Measurements from ENCODE around the gene DIRAS3. TPM values are rescaled to one million over a fixed set of nuclear protein-coding genes. Genes with fewer than 3 reads are reported as not detected.

The DIRAS3 gene
- polyA plus RNA-seq, 1 experiment, result 12.6 TPM

DNA sequence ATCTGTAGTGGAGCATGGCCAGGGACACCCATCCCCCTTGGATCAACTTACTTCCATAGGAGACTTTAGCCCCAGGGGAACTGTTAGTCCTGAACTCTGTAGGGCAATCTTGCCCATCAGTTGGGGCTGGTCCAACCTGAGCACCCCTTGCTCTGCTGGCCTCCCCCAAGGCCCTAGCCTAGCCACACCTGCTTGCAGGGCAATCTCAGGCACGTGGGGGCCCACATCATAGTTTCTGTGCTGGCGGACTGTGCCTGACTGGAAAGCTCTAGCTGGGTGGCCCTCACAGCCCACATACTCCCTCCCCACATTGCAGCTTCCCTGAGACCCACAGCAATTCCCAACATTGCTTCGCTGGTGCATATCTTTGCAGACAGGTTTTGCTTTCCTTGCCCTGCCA lies 6.6 kb upstream of the DIRAS3 start:
- Histone ChIP-seq H3K27ac (ENCODE audit: low read depth, low read length) (no peak overlapping the region), H3K27me3 (ENCODE audit: control insufficient read depth, insufficient read depth, low read length) (no peaks in the 10 kb centered on the region), H3K4me3 (ENCODE audit: low read depth, low read length) (no peak overlapping the region), H3K9me3 (ENCODE audit: control insufficient read depth, insufficient read depth, low read length) (no peaks in the 10 kb centered on the region)
- no peak for DNase-seq (ENCODE audit: low read depth, low spot score)
- POLR2A ChIA-PET, result no interaction called here
- TF ChIP-seq, protein P1, sequence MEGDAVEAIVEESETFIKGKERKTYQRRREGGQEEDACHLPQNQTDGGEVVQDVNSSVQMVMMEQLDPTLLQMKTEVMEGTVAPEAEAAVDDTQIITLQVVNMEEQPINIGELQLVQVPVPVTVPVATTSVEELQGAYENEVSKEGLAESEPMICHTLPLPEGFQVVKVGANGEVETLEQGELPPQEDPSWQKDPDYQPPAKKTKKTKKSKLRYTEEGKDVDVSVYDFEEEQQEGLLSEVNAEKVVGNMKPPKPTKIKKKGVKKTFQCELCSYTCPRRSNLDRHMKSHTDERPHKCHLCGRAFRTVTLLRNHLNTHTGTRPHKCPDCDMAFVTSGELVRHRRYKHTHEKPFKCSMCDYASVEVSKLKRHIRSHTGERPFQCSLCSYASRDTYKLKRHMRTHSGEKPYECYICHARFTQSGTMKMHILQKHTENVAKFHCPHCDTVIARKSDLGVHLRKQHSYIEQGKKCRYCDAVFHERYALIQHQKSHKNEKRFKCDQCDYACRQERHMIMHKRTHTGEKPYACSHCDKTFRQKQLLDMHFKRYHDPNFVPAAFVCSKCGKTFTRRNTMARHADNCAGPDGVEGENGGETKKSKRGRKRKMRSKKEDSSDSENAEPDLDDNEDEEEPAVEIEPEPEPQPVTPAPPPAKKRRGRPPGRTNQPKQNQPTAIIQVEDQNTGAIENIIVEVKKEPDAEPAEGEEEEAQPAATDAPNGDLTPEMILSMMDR (IDR thresholded peaks at IDR 0.05; ENCODE audit: low read depth, low read length), result no peak
- CTCF ChIA-PET, result no interaction called here

- CTCF ChIA-PET, result interaction anchor here (0.6 to 3.1 kb wide), 7 partner anchors 12 to 286 kb away, joined by 3 to 24 read pairs (median 4); no protein-coding TSS in a partner anchor
- peak overlapping the region; percentile 31 for H3K27ac ChIP-seq (ENCODE audit: low read depth, low read length)
- peak; percentile 37 for DNase-seq (ENCODE audit: low read depth, low spot score)
- H3K27me3 ChIP-seq (ENCODE audit: control insufficient read depth, insufficient read depth, low read length), result no peaks in the 10 kb centered on the region
- H3K9me3 ChIP-seq (ENCODE audit: control insufficient read depth, insufficient read depth, low read length), result peaks cover 14% of the 10 kb centered on the region; the same call in 1 of the 2 replicates
- TF ChIP-seq, protein P1 (IDR thresholded peaks at IDR 0.05; ENCODE audit: low read depth, low read length), result peak; percentile 68
- peak overlapping the region; percentile 62 for H3K4me3 ChIP-seq (ENCODE audit: low read depth, low read length)
- POLR2A ChIA-PET, result interaction anchor here (0.9 kb wide), 1 partner anchor 14 kb away, joined by 3 read pairs; no protein-coding TSS in a partner anchor
Observed at GRCh38 chr1:68051475-68051874, 1.0 kb upstream of the DIRAS3 start.

DNA sequence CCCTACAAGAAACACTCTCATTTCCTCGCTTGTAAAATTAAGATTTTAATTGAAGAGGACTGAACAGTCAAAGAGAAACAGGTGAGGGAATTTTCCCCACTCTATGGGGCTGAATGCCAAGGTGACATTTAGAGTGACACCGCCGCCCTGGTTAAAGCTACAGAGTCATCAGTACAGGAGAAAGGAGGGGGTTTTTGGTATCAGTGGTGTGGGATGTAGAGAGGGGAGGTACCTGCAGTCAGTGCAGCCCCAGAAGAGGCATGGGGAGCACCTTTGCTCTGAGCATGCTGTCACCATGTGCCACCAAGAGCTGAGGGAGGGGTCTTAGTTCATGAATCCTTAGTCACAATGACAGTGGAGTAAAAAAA lies 2.8 kb downstream of the DIRAS3 start:
- no peak for DNase-seq (ENCODE audit: low read depth, low spot score)
- ChIA-PET CTCF (no interaction called here), POLR2A (no interaction called here)
- H3K4me3 ChIP-seq (ENCODE audit: low read depth, low read length), result no peak overlapping the region
- no peaks in the 10 kb centered on the region for H3K27me3 ChIP-seq (ENCODE audit: control insufficient read depth, insufficient read depth, low read length)
- TF ChIP-seq, protein P1 (IDR thresholded peaks at IDR 0.05; ENCODE audit: low read depth, low read length), result no peak
- H3K9me3 ChIP-seq (ENCODE audit: control insufficient read depth, insufficient read depth, low read length), result peaks cover 16% of the 10 kb centered on the region; the same call in 1 of the 2 replicates
- no peak overlapping the region for H3K27ac ChIP-seq (ENCODE audit: low read depth, low read length)

GRCh38 chr1:68046885-68047658 lies 3.4 kb downstream of the DIRAS3 start:
- ChIA-PET CTCF (no interaction called here), POLR2A (no interaction called here)
- H3K4me3 ChIP-seq (ENCODE audit: low read depth, low read length), result no peak overlapping the region
- no peak overlapping the region for H3K27ac ChIP-seq (ENCODE audit: low read depth, low read length)
- peaks cover 16% of the 10 kb centered on the region; the same call in 1 of the 2 replicates for H3K9me3 ChIP-seq (ENCODE audit: control insufficient read depth, insufficient read depth, low read length)
- no peak for DNase-seq (ENCODE audit: low read depth, low spot score)
- TF ChIP-seq, protein P1 (IDR thresholded peaks at IDR 0.05; ENCODE audit: low read depth, low read length), result no peak
- no peaks in the 10 kb centered on the region for H3K27me3 ChIP-seq (ENCODE audit: control insufficient read depth, insufficient read depth, low read length)

DNA sequence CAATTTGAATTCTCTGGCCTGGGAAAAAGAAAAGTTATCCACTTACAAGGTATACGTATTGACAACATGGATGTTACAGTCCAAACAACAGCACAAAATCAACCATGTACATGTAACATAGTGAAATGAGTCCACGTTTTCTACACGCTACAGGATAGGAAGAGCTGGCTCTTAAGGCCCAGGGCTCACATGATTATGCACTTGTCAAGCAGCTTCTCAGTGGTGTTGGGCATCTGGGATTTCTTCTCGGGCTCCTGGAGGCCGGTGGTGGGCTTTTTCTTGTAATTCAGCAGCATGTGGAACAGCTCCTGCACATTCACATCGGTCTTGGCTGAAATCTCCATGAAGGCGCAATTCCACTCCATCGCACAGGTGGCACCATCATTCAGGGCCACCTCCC lies 4.0 kb downstream of the DIRAS3 start:
- CTCF ChIA-PET, result no interaction called here
- POLR2A ChIA-PET, result no interaction called here

More for the DNA sequence above, 4.0 kb downstream of the DIRAS3 start:
- Histone ChIP-seq H3K27ac (ENCODE audit: low read depth, low read length) (no peak overlapping the region), H3K9me3 (ENCODE audit: control insufficient read depth, insufficient read depth, low read length) (peaks cover 12% of the 10 kb centered on the region; the same call in 1 of the 2 replicates), H3K4me3 (ENCODE audit: low read depth, low read length) (no peak overlapping the region), H3K27me3 (ENCODE audit: control insufficient read depth, insufficient read depth, low read length) (peaks cover 4% of the 10 kb centered on the region)
- no peak for DNase-seq (ENCODE audit: low read depth, low spot score)
- TF ChIP-seq, protein P1 (IDR thresholded peaks at IDR 0.05; ENCODE audit: low read depth, low read length), result no peak
